ENCODE measurements around the gene MIOX. TPM values are rescaled to one million over a fixed set of nuclear protein-coding genes. Genes with fewer than 3 reads are reported as not detected.

Gene MIOX
- total and polyA plus RNA-seq, 9 of the 15 experiments (the other 6 are each of a cell fraction or from before 2014, with no cell fraction given), result 0.08 TPM; not detected in 8

DNA sequence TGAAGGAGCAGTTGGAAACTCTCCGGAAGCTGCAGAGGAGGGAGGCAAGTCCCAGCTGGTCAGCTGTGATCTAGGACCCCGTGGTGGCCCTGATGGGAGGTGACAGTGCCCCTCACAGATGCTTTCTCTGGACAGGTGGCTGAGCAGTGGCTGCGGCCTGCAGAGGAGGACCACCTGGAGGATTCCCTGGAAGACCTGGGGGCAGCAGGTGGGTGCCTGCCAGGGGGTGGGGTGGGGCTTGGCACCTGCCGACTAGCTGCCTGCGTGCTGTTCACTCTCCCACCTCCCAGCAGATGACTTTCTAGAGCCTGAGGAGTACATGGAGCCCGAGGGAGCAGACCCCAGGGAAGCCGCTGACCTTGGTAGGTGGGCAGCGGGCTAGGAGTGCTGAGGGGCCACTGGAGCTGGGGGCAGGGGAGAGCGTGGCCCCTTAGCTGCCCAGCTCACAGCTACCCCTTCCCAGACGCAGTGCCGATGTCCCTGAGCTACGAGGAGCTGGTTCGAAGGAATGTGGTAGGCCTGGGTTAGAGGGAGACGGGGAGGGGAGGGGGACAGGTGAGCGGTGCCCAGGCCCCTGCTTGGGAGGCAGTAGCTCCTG lies 35.6 kb downstream of the MIOX start:
- 91% methylated on average over 8 of the region's 15 CpGs for WGBS (ENCODE audit: insufficient coverage, low coverage, missing lambda C conversion rate)
- ChIA-PET POLR2A (interaction anchor here (0.5 to 5.3 kb wide), 9 partner anchors 8 to 331 kb away, joined by 3 to 65 read pairs (median 4); partner anchors contain the start of genes LMF2, NCAPH2 and SYCE3), CTCF (ENCODE audit: low intra/inter-chr PET ratio) (no interaction called here)
- intact Hi-C loops (cut with micrococcal nuclease), result no loop called here
- no peaks in the 10 kb centered on the region for H3K9me1 ChIP-seq (ENCODE audit: control insufficient read depth, insufficient read depth, low read length)
- FAIRE-seq, result no peak
- peaks cover 8 to 46% of the 10 kb centered on the region in 2 experiments; a peak in 4 of 5 replicates for H3K4me1 ChIP-seq (replicated peaks in 1 of 2; ENCODE audit: control insufficient read depth in 2 of 2, insufficient read depth in 2 of 2, low read length in 2 of 2)
- peaks cover 64% of the 10 kb centered on the region; the same call in 1 of the 3 replicates for H3K36me3 ChIP-seq (ENCODE audit: control insufficient read depth, insufficient read depth, low read length)
- BruUV-seq (replicated peaks), result no TSS peak
- in situ Hi-C loops (cut with MboI), result loop anchor here (5.0 kb wide), 1 partner anchor 45 kb away; no protein-coding TSS in a partner anchor
- DNase-seq (ENCODE audit: extremely low read depth in 1 of 4, low spot score in 3 of 4), result no peak
- no peak overlapping the region for H3K27ac ChIP-seq (ENCODE audit: extremely low read depth, low read depth, low read length)
- H3K4me3 ChIP-seq, result no peak overlapping the region
- H4K20me1 ChIP-seq (replicated peaks; ENCODE audit: control insufficient read depth, insufficient read depth, low read length), result peaks cover 12% of the 10 kb centered on the region; the same call in 1 of the 2 replicates
- peak overlapping the region in 1 of 2 experiments; percentile 9; a peak in 1 of 4 replicates for H3K9ac ChIP-seq (ENCODE audit: insufficient read depth in 1 of 2, low read depth in 2 of 2, low read length in 2 of 2)
- H2AFZ ChIP-seq (ENCODE audit: low read depth, low read length), result no peak overlapping the region
- H3K4me2 ChIP-seq (ENCODE audit: insufficient read depth, low read length), result no peak overlapping the region
- no peak for ATAC-seq
- no peaks in the 10 kb centered on the region for H3K27me3 ChIP-seq (ENCODE audit: control insufficient read depth in 2 of 2, insufficient read depth in 2 of 2, low read length in 2 of 2)
- no peaks in the 10 kb centered on the region for H3K9me3 ChIP-seq (replicated peaks; ENCODE audit: control insufficient read depth, insufficient read depth, low read depth, low read length)
- peaks cover 34% of the 10 kb centered on the region for H3K79me2 ChIP-seq (ENCODE audit: control insufficient read depth, insufficient read depth, low read length)
- TF ChIP-seq KLF16 (IDR thresholded peaks at IDR 0.05) (no peak), SIRT6 (IDR thresholded peaks at IDR 0.05; ENCODE audit: low read depth, low read length) (no peak), RUNX1 (IDR thresholded peaks at IDR 0.05; ENCODE audit: low read depth) (no peak), RFX1 (IDR thresholded peaks at IDR 0.05) (no peak), SMAD4 (CRISPR knock-in tag; conservative IDR thresholded peaks at IDR 0.05) (no peak), MYNN (IDR thresholded peaks at IDR 0.05) (no peak), MYNN (CRISPR knock-in tag; IDR thresholded peaks at IDR 0.05) (no peak), CHD1 (IDR thresholded peaks at IDR 0.05; ENCODE audit: low read length) (no peak)
- TF ChIP-seq, protein P1, sequence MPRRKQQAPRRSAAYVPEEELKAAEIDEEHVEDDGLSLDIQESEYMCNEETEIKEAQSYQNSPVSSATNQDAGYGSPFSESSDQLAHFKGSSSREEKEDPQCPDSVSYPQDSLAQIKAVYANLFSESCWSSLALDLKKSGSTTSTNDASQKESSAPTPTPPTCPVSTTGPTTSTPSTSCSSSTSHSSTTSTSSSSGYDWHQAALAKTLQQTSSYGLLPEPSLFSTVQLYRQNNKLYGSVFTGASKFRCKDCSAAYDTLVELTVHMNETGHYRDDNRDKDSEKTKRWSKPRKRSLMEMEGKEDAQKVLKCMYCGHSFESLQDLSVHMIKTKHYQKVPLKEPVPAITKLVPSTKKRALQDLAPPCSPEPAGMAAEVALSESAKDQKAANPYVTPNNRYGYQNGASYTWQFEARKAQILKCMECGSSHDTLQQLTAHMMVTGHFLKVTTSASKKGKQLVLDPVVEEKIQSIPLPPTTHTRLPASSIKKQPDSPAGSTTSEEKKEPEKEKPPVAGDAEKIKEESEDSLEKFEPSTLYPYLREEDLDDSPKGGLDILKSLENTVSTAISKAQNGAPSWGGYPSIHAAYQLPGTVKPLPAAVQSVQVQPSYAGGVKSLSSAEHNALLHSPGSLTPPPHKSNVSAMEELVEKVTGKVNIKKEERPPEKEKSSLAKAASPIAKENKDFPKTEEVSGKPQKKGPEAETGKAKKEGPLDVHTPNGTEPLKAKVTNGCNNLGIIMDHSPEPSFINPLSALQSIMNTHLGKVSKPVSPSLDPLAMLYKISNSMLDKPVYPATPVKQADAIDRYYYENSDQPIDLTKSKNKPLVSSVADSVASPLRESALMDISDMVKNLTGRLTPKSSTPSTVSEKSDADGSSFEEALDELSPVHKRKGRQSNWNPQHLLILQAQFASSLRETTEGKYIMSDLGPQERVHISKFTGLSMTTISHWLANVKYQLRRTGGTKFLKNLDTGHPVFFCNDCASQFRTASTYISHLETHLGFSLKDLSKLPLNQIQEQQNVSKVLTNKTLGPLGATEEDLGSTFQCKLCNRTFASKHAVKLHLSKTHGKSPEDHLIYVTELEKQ (CRISPR knock-in tag; IDR thresholded peaks at IDR 0.05), result no peak
- TF ChIP-seq, protein P2, sequence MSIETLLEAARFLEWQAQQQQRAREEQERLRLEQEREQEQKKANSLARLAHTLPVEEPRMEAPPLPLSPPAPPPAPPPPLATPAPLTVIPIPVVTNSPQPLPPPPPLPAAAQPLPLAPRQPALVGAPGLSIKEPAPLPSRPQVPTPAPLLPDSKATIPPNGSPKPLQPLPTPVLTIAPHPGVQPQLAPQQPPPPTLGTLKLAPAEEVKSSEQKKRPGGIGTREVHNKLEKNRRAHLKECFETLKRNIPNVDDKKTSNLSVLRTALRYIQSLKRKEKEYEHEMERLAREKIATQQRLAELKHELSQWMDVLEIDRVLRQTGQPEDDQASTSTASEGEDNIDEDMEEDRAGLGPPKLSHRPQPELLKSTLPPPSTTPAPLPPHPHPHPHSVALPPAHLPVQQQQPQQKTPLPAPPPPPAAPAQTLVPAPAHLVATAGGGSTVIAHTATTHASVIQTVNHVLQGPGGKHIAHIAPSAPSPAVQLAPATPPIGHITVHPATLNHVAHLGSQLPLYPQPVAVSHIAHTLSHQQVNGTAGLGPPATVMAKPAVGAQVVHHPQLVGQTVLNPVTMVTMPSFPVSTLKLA (conservative IDR thresholded peaks at IDR 0.05), result no peak
- TF ChIP-seq, protein P3, sequence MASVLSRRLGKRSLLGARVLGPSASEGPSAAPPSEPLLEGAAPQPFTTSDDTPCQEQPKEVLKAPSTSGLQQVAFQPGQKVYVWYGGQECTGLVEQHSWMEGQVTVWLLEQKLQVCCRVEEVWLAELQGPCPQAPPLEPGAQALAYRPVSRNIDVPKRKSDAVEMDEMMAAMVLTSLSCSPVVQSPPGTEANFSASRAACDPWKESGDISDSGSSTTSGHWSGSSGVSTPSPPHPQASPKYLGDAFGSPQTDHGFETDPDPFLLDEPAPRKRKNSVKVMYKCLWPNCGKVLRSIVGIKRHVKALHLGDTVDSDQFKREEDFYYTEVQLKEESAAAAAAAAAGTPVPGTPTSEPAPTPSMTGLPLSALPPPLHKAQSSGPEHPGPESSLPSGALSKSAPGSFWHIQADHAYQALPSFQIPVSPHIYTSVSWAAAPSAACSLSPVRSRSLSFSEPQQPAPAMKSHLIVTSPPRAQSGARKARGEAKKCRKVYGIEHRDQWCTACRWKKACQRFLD (CRISPR knock-in tag; IDR thresholded peaks at IDR 0.05), result no peak
